ENCODE data around the gene ZNF275. TPM values are rescaled to one million over a fixed set of nuclear protein-coding genes. Genes with fewer than 3 reads are reported as not detected.

ZNF275 gene
- polyA plus RNA-seq, 1 donor from 2014 or later, result 6.0 TPM

- H3K36me3 ChIP-seq (ENCODE audit: insufficient read depth, low read length), result no peaks in the 10 kb centered on the region
- no peak overlapping the region for H3K4me2 ChIP-seq (ENCODE audit: low read length)
- no peaks in the 10 kb centered on the region for H4K20me1 ChIP-seq (ENCODE audit: insufficient read depth)
- no peaks in the 10 kb centered on the region for H3K9me3 ChIP-seq (ENCODE audit: low read length)
- no peak overlapping the region for H3K4me3 ChIP-seq (ENCODE audit: low read length)
- no peaks in the 10 kb centered on the region for H3K9me2 ChIP-seq (ENCODE audit: insufficient read depth, low read length)
- no peak overlapping the region for H3K27ac ChIP-seq (ENCODE audit: low read length)
- H2AFZ ChIP-seq (ENCODE audit: low read depth, low read length), result no peak overlapping the region
- H3F3A ChIP-seq (ENCODE audit: insufficient read depth, low read length, poor library complexity, severe bottlenecking), result no peaks in the 10 kb centered on the region
- TF ChIP-seq POLR2AphosphoS5 (IDR thresholded peaks at IDR 0.05) (no peak), SMC3 (conservative IDR thresholded peaks at IDR 0.05; ENCODE audit: poor library complexity) (no peak), TAF1 (IDR thresholded peaks at IDR 0.05; ENCODE audit: low read depth) (no peak), EZH2 (IDR thresholded peaks at IDR 0.05; ENCODE audit: borderline replicate concordance, insufficient read depth, low read length, poor library complexity, severe bottlenecking) (no peak), MXI1 (conservative IDR thresholded peaks at IDR 0.05; ENCODE audit: poor library complexity, severe bottlenecking) (no peak), RAD21 (conservative IDR thresholded peaks at IDR 0.05) (no peak), EP300 (conservative IDR thresholded peaks at IDR 0.05; ENCODE audit: poor library complexity, severe bottlenecking) (no peak)
- TF ChIP-seq, protein P1, sequence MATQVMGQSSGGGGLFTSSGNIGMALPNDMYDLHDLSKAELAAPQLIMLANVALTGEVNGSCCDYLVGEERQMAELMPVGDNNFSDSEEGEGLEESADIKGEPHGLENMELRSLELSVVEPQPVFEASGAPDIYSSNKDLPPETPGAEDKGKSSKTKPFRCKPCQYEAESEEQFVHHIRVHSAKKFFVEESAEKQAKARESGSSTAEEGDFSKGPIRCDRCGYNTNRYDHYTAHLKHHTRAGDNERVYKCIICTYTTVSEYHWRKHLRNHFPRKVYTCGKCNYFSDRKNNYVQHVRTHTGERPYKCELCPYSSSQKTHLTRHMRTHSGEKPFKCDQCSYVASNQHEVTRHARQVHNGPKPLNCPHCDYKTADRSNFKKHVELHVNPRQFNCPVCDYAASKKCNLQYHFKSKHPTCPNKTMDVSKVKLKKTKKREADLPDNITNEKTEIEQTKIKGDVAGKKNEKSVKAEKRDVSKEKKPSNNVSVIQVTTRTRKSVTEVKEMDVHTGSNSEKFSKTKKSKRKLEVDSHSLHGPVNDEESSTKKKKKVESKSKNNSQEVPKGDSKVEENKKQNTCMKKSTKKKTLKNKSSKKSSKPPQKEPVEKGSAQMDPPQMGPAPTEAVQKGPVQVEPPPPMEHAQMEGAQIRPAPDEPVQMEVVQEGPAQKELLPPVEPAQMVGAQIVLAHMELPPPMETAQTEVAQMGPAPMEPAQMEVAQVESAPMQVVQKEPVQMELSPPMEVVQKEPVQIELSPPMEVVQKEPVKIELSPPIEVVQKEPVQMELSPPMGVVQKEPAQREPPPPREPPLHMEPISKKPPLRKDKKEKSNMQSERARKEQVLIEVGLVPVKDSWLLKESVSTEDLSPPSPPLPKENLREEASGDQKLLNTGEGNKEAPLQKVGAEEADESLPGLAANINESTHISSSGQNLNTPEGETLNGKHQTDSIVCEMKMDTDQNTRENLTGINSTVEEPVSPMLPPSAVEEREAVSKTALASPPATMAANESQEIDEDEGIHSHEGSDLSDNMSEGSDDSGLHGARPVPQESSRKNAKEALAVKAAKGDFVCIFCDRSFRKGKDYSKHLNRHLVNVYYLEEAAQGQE (IDR thresholded peaks at IDR 0.05; ENCODE audit: borderline replicate concordance), result no peak
- TF ChIP-seq, protein P2, sequence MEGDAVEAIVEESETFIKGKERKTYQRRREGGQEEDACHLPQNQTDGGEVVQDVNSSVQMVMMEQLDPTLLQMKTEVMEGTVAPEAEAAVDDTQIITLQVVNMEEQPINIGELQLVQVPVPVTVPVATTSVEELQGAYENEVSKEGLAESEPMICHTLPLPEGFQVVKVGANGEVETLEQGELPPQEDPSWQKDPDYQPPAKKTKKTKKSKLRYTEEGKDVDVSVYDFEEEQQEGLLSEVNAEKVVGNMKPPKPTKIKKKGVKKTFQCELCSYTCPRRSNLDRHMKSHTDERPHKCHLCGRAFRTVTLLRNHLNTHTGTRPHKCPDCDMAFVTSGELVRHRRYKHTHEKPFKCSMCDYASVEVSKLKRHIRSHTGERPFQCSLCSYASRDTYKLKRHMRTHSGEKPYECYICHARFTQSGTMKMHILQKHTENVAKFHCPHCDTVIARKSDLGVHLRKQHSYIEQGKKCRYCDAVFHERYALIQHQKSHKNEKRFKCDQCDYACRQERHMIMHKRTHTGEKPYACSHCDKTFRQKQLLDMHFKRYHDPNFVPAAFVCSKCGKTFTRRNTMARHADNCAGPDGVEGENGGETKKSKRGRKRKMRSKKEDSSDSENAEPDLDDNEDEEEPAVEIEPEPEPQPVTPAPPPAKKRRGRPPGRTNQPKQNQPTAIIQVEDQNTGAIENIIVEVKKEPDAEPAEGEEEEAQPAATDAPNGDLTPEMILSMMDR (IDR thresholded peaks at IDR 0.05; ENCODE audit: poor library complexity, severe bottlenecking), result no peak
- no peaks in the 10 kb centered on the region for H3K79me2 ChIP-seq (replicated peaks; ENCODE audit: insufficient read depth, low read length)
- H3K9ac ChIP-seq (ENCODE audit: low read length), result no peak overlapping the region
- no peaks in the 10 kb centered on the region for H3K27me3 ChIP-seq (ENCODE audit: insufficient read depth, low read depth, low read length)
These were observed 61.8 kb downstream of the ZNF275 start for GRCh38 chrX:153395613-153396319.

DNA sequence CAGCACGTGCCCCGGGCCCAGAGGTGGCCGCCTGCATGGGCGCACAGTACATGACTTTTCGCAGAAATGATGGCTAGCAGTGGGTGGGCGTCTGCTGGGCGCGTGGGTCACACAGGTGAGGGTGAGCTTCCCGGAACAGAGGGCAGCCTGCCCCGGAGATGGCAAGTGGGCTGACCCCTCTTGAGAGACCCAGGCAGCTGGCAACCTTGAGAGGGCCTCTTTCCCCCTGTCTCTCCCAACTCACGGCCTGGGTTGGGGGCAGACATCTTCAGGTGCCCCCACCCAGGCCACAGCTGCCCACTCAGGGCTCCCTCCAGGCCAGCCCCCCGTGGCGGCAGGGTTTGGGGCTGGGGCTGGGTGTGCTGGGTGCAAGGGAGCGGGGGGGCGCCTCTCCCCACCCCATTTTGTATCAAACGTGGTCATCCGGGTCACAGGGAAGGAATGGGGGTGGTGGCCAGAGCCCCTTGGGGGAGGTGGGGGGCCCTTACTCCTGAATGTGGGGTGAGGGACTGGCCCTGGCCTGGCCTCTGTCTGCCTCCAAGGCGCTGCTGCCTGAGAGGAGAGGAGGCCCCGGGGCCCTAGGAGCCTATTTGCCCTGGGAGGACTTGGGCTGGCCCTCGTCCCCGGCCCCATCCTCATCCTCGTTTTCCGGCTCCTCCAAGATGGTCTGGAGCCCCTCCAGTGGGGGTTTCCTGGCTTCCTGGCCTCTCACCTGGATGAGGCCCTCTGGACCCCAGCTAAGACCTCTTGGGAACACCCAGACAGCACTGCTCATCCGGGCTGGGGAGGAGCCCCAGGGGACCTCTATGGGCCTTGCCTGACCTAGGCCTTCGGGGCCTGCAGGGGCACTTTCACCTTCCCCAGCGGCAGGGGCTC is 62.6 kb downstream of the ZNF275 start:
- Histone ChIP-seq H3K27me3 (ENCODE audit: insufficient read depth, low read depth, low read length) (no peaks in the 10 kb centered on the region), H3K4me2 (ENCODE audit: low read length) (no peak overlapping the region), H3K4me3 (ENCODE audit: low read length) (no peak overlapping the region), H3F3A (ENCODE audit: insufficient read depth, low read length, poor library complexity, severe bottlenecking) (no peaks in the 10 kb centered on the region), H3K27ac (ENCODE audit: low read length) (no peak overlapping the region), H3K36me3 (ENCODE audit: insufficient read depth, low read length) (no peaks in the 10 kb centered on the region), H3K79me2 (replicated peaks; ENCODE audit: insufficient read depth, low read length) (no peaks in the 10 kb centered on the region), H3K9me2 (ENCODE audit: insufficient read depth, low read length) (no peaks in the 10 kb centered on the region), H2AFZ (ENCODE audit: low read depth, low read length) (no peak overlapping the region), H3K9ac (ENCODE audit: low read length) (no peak overlapping the region), H3K9me3 (ENCODE audit: low read length) (no peaks in the 10 kb centered on the region), H4K20me1 (ENCODE audit: insufficient read depth) (no peaks in the 10 kb centered on the region)
- TF ChIP-seq EP300 (conservative IDR thresholded peaks at IDR 0.05; ENCODE audit: poor library complexity, severe bottlenecking) (no peak), POLR2AphosphoS5 (IDR thresholded peaks at IDR 0.05) (no peak), RAD21 (conservative IDR thresholded peaks at IDR 0.05) (no peak), EZH2 (IDR thresholded peaks at IDR 0.05; ENCODE audit: borderline replicate concordance, insufficient read depth, low read length, poor library complexity, severe bottlenecking) (no peak), SMC3 (conservative IDR thresholded peaks at IDR 0.05; ENCODE audit: poor library complexity) (no peak)
